Measurements from ENCODE around the gene PAX3.

DNA sequence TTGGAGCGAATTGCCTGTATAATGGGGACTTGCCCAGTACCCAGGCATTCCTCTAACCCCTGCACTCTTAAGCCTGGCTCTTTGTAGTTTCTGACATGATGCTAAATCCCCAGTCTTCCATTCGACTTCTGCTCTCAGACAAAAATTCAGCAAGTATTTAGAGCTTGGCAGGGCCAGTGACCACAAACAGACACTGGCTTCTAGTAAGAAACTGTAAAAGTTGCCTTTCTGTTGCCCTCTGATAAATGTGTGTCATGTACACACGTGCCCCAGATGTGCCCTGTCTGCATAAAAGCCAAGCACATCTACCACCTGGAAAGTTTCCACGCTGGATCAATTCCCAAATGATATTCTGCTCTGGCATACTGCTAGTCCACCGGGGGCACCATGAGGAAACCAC, 18.0 kb downstream of the PAX3 start:
- TF ChIP-seq POLR2AphosphoS5 (IDR thresholded peaks at IDR 0.05) = no peak
- TF ChIP-seq, protein P1, sequence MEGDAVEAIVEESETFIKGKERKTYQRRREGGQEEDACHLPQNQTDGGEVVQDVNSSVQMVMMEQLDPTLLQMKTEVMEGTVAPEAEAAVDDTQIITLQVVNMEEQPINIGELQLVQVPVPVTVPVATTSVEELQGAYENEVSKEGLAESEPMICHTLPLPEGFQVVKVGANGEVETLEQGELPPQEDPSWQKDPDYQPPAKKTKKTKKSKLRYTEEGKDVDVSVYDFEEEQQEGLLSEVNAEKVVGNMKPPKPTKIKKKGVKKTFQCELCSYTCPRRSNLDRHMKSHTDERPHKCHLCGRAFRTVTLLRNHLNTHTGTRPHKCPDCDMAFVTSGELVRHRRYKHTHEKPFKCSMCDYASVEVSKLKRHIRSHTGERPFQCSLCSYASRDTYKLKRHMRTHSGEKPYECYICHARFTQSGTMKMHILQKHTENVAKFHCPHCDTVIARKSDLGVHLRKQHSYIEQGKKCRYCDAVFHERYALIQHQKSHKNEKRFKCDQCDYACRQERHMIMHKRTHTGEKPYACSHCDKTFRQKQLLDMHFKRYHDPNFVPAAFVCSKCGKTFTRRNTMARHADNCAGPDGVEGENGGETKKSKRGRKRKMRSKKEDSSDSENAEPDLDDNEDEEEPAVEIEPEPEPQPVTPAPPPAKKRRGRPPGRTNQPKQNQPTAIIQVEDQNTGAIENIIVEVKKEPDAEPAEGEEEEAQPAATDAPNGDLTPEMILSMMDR (IDR thresholded peaks at IDR 0.05) = no peak

Data from prostate gland (tissue), 2 donors.